GM12878 (cell line): ENCODE results near the gene KLLN. TPM values are rescaled to one million over a fixed set of nuclear protein-coding genes. Genes with fewer than 3 reads are reported as not detected.

ENCODE experiments used
- ATAC-seq: fragments of 200-7000 bp; cut with Tn5 transposase; 3 replicates; pipeline ENCODE4 v1.9.1; 2020; ENCODE audit warnings: mild to moderate bottlenecking, moderate library complexity
- BruUV-seq: library from RNA; stranded (reverse); fragments of 400-500 nt; replicated peaks from 2 replicates; lab custom pipeline; 2021; lab: Mats Ljungman, UMichigan
- CTCF ChIA-PET: fragments of 300-600 bp; sonication (Branson Sonifier 250); formaldehyde crosslinking; extraction: SDS; loops from one replicate; lab custom pipeline; 2021; ENCODE audit warnings: inconsistent platforms; lab: Yijun Ruan, JAX
- POLR2A ChIA-PET: fragments of 350-600 bp; formaldehyde crosslinking; extraction: SDS; loops from one replicate; lab custom pipeline; 2021; ENCODE audit warnings: inconsistent platforms; lab: Charles Lee
- RAD21 ChIA-PET: fragments of 300-600 bp; sonication (Branson Sonifier 250); formaldehyde crosslinking; loops from one replicate; lab custom pipeline; 2023; ENCODE audit warnings: antibody characterized with exemption; ENCODE audit not compliant: unreplicated experiment; lab: Charles Lee
- SMC1A ChIA-PET: fragments of 300-600 bp; sonication (Branson Sonifier 250); formaldehyde crosslinking; loops from one replicate; lab custom pipeline; 2023; ENCODE audit not compliant: unreplicated experiment, uncharacterized antibody; lab: Charles Lee
- DNase-seq: peaks from one replicate; pipeline ENCODE4 v3.0.0-alpha.2; 2011; ENCODE audit warnings: low read depth, low spot score
- FAIRE-seq: peaks from 3 replicates; lab custom pipeline; 2011; peaks lifted over from hg19 to GRCh38; lab: Jason Lieb, UNC
- H2AFZ ChIP-seq: 2 replicates; pipeline ENCODE4 v1.6.0; 2011; ENCODE audit warnings: low read depth, low read length, control low read depth; ENCODE audit not compliant: control insufficient read depth
- H3K27ac ChIP-seq: 2 replicates; pipeline ENCODE4 v1.5.1; 2011; ENCODE audit warnings: control low read depth; ENCODE audit not compliant: control insufficient read depth, insufficient read depth
- H3K27me3 ChIP-seq, 2 experiments: replicated peaks in 1 of 2; 2 replicates each; pipeline versions ENCODE4 v1.6.0 to v1.6.1; 2011; ENCODE audit warnings: low read length in 1 of 2; ENCODE audit not compliant: control insufficient read depth in 2 of 2, insufficient read depth in 2 of 2
- H3K36me3 ChIP-seq, 2 experiments: 2 replicates each; pipeline ENCODE4 v1.5.1; 2011; ENCODE audit warnings: low read length in 1 of 2; ENCODE audit not compliant: control insufficient read depth in 2 of 2, insufficient read depth in 2 of 2
- H3K4me1 ChIP-seq: 2 replicates; pipeline ENCODE4 v1.6.1; 2011; ENCODE audit warnings: mild to moderate bottlenecking, low read length, moderate library complexity, mixed read lengths; ENCODE audit not compliant: control insufficient read depth, insufficient read depth
- H3K4me2 ChIP-seq: 2 replicates; pipeline ENCODE4 v1.6.0; 2011; ENCODE audit warnings: control low read depth; ENCODE audit not compliant: control insufficient read depth, insufficient read depth
- H3K4me3 ChIP-seq: fragments of 200-600 bp; sonication (generic); 2 replicates; pipeline ENCODE4 v1.5.1; 2016
- H3K79me2 ChIP-seq: 2 replicates; pipeline ENCODE4 v1.6.0; 2011; ENCODE audit warnings: low read length; ENCODE audit not compliant: control insufficient read depth, insufficient read depth
- H3K9ac ChIP-seq: 2 replicates; pipeline ENCODE4 v1.8.0; 2011; ENCODE audit warnings: low read length, control low read depth, mixed read lengths; ENCODE audit not compliant: control insufficient read depth, insufficient read depth
- H3K9me3 ChIP-seq: replicated peaks from 3 replicates; pipeline ENCODE4 v1.5.1; 2011; ENCODE audit warnings: mild to moderate bottlenecking, low read length; ENCODE audit not compliant: control insufficient read depth, insufficient read depth
- H4K20me1 ChIP-seq: 2 replicates; pipeline ENCODE4 v1.6.0; 2011; ENCODE audit not compliant: control insufficient read depth, insufficient read depth
- CBX3 ChIP-seq: fragments of 200-600 bp; sonication (generic); IDR thresholded peaks from 2 replicates; pipeline ENCODE4 v1.6.1; 2016; ENCODE audit warnings: low read depth, borderline replicate concordance
- ELK1 ChIP-seq: IDR thresholded peaks from 2 replicates; pipeline ENCODE4 v1.6.1; 2012; ENCODE audit warnings: low read depth, low read length, improper control_type of control experiment
- HDGF ChIP-seq: fragments of 450-650 bp; IDR thresholded peaks from 2 replicates; pipeline ENCODE4 v1.6.1; 2016; ENCODE audit warnings: antibody characterized with exemption
- IKZF2 ChIP-seq, 2 experiments: fragments of 450-650 bp; IDR thresholded peaks; 2 replicates each; pipeline ENCODE4 v1.6.1; 2017; ENCODE audit warnings: mild to moderate bottlenecking in 2 of 2, moderate library complexity in 2 of 2
- RAD51 ChIP-seq: fragments of 450-650 bp; IDR thresholded peaks from 2 replicates; pipeline ENCODE4 v1.6.1; 2016; ENCODE audit warnings: moderate library complexity, mild to moderate bottlenecking, inconsistent platforms
- SUPT20H ChIP-seq: IDR thresholded peaks from 2 replicates; pipeline ENCODE4 v1.6.1; 2011; ENCODE audit warnings: low read depth, mild to moderate bottlenecking, low read length, moderate library complexity, borderline replicate concordance; ENCODE audit not compliant: control insufficient read depth
- ZZZ3 ChIP-seq: IDR thresholded peaks from 2 replicates; pipeline ENCODE4 v1.6.1; 2011; ENCODE audit warnings: low read depth; ENCODE audit not compliant: control insufficient read depth, insufficient read length
- WGBS: methylation state at CpG from one replicate; pipeline ENCODE4 v1.1.6; 2016; ENCODE audit warnings: low lambda C conversion rate; ENCODE audit not compliant: insufficient replicate concordance, insufficient coverage; ENCODE audit errors: missing lambda C conversion rate; 5-methylcytosine and 5-hydroxymethylcytosine counted together
- in situ Hi-C: fragments of 300-500 bp; cut with MboI; formaldehyde crosslinking; loops from 9 replicates; pipeline ENCODE4 v1.14.3; 2018; ENCODE audit warnings: mixed read lengths
- intact Hi-C: fragments of 100-400 bp; cut with micrococcal nuclease; formaldehyde crosslinking; loops from one replicate; pipeline ENCODE4 v1.14.2; 2022; ENCODE audit not compliant: unreplicated experiment
- polyA plus RNA-seq, 11 experiments: library from polyadenylated mRNA; depleted of rRNA in 4 of 11; unstranded in 6 of 11; stranded (reverse) in 5 of 11; fragments of >200 nt; fragmentation: Nextera tagmentation in 4 of 11; fragmentation: Illumina TruSeq in 1 of 11; extraction: Ambion mirVana in 4 of 11; extraction: Trizol in 1 of 11; gene quantifications; 1 replicate in 1 of 11; 2 replicates in 10 of 11; pipeline versions ENCODE4 v1.2.1 to v1.2.3, GENCODE V29; 2011 to 2016; ENCODE audit warnings: inconsistent platforms in 2 of 11, missing spikeins in 2 of 11, low read depth in 1 of 11
- total RNA-seq, 4 experiments: library from RNA; depleted of rRNA in 3 of 4; stranded (reverse); fragments of >200 nt in 3 of 4; fragmentation: Illumina TruSeq in 1 of 4; extraction: Trizol in 1 of 4; gene quantifications; 2 replicates each; pipeline versions ENCODE4 v1.2.1 to v1.2.3, GENCODE V29; 2013 to 2021

KLLN gene
- total and polyA plus RNA-seq, 10 of the 15 experiments (the other 5 are each of a cell fraction or from before 2014, with no cell fraction given), result 0.87 to 2.2 (median 1.7) TPM

DNA sequence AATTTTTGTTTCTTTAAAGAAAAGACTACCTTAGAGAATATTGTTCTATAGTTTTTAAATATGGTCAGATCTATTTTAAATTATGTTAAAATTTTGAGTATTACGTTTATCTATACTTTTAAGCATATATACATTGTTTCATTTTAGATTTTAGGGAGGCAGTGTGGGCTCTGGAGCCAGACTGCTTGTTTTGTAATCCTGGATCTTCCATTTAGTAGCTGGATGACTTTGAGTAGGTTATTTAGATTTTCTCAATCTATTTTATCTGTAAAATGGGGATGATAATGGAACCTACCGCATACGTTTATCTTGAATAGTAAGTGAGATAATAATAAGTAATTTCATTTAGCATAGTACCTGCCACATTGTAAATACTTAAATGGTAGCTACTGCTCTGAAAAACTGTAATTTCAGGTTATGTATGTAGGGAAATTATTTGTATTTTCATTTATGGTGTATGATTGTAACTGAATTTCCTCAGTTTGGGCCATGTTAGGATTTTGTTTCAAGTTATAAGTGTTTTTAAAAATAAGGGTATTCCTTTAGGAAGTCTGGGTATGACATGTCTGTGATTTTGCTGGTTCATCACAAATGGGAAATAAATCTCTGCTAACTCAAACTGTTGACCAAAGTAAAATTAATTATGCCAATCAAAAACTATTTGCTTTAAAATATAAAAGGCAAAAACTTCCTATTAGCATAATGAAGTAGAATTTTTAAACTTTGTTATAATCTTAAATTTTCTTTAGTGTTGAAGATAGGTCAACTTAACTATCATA lies 6.6 kb upstream of the KLLN start:
- H3K27me3 ChIP-seq, result no peaks in the 10 kb centered on the region
- intact Hi-C loops, result no loop called here
- H2AFZ ChIP-seq, result no peak overlapping the region
- BruUV-seq, result no TSS peak
- ChIA-PET RAD21 (interaction anchor here (0.7 to 4.1 kb wide), 8 partner anchors 8 to 517 kb away, joined by 3 to 18 read pairs (median 4); no protein-coding TSS in a partner anchor), SMC1A (interaction anchor here (0.7 to 4.0 kb wide), 9 partner anchors 13 to 246 kb away, joined by 3 to 12 read pairs (median 4); no protein-coding TSS in a partner anchor), CTCF (interaction anchor here (0.6 to 1.8 kb wide), 6 partner anchors 9 to 522 kb away, joined by 3 to 5 read pairs (median 3); no protein-coding TSS in a partner anchor), POLR2A (interaction anchor here (0.6 to 2.5 kb wide), 5 partner anchors 8 to 713 kb away, joined by 3 to 12 read pairs (median 4); partner anchors contain the start of genes KLLN, PTEN and RNLS)
- no peaks in the 10 kb centered on the region for H3K9me3 ChIP-seq
- 57% methylated on average over 3 of the region's 3 CpGs for WGBS
- peaks cover 100% of the 10 kb centered on the region for H3K79me2 ChIP-seq
- peaks cover 0 to 13% of the 10 kb centered on the region in 2 experiments; a peak in 1 of 4 replicates for H3K36me3 ChIP-seq
- peak overlapping the region; percentile 50 for H3K4me3 ChIP-seq
- no peaks in the 10 kb centered on the region; the same call in 1 of the 2 replicates for H4K20me1 ChIP-seq
- in situ Hi-C loops, result loop anchor here (10.0 kb wide), 1 partner anchor 195 kb away; no protein-coding TSS in a partner anchor
- no peak for ATAC-seq
- H3K4me2 ChIP-seq, result peak overlapping the region; percentile 59; the same call in 1 of the 2 replicates
- peak overlapping the region; percentile 90 for H3K9ac ChIP-seq
- H3K27ac ChIP-seq, result peak overlapping the region; percentile 54
- FAIRE-seq, result no peak
- DNase-seq, result no peak
- no peaks in the 10 kb centered on the region for H3K4me1 ChIP-seq
- TF ChIP-seq SUPT20H (no peak), ELK1 (no peak), CBX3 (no peak), HDGF (no peak), ZZZ3 (no peak), IKZF2 (IDR thresholded peaks at IDR 0.05) (no peak), RAD51 (no peak)
